Pancreas (tissue), 10 donors: Measurements from ENCODE around the gene BCAS4. TPM values are rescaled to one million over a fixed set of nuclear protein-coding genes. Genes with fewer than 3 reads are reported as not detected.
A peak's percentile ranks its signal among the peaks of the same experiment; 100 is the strongest.

ENCODE experiments used
- ATAC-seq, 4 donors: fragments of 200-7000 bp; cut with Tn5 transposase; one replicate each; pipeline versions ENCODE4 v1.8.0 to v1.9.1; 2020; ENCODE audit warnings: mild to moderate bottlenecking in 4 of 4, moderate library complexity in 4 of 4
- DNase-seq, 6 donors: peaks; one replicate each; pipeline ENCODE4 v3.0.0-alpha.2; 2020
- FAIRE-seq: peaks from 2 replicates; lab custom pipeline; 2012; peaks lifted over from hg19 to GRCh38; lab: Jason Lieb, UNC
- H3K27ac ChIP-seq, 4 donors: fragments of 200-600 bp; sonication (generic); 1 replicate in 3 of 4; 2 replicates in 1 of 4; pipeline versions ENCODE4 v1.5.0 to v1.8.0; 2020
- H3K27me3 ChIP-seq, 4 donors: fragments of 200-600 bp; one replicate each; pipeline ENCODE4 v1.8.0; 2021
- H3K36me3 ChIP-seq, 3 donors: fragments of 200-600 bp; sonication (generic) in 1 of 3; one replicate each; pipeline versions ENCODE4 v1.5.0 to v1.8.0; 2020 to 2021
- H3K4me1 ChIP-seq, 3 donors: fragments of 200-600 bp; one replicate each; pipeline ENCODE4 v1.8.0; 2021
- H3K4me3 ChIP-seq, 4 donors: fragments of 200-600 bp; sonication (generic) in 2 of 4; one replicate each; pipeline versions ENCODE4 v1.5.0 to v1.8.0; 2020 to 2021
- H3K9me3 ChIP-seq, 4 donors: fragments of 200-600 bp; one replicate each; pipeline ENCODE4 v1.8.0; 2021
- CTCF ChIP-seq, 4 donors: fragments of 200-600 bp; sonication (generic) in 3 of 4; IDR thresholded peaks; one replicate each; pipeline versions ENCODE4 v1.5.0 to v1.8.0; 2021; ENCODE audit warnings: antibody characterized with exemption in 4 of 4
- WGBS, 2 donors: extraction: QIAGEN DNeasy Blood & Tissue Kit; methylation state at CpG; one replicate each; pipeline ENCODE4 v1.1.7; 2013; 5-methylcytosine and 5-hydroxymethylcytosine counted together
- intact Hi-C, 3 donors: fragments of 100-400 bp; cut with DNase I; formaldehyde crosslinking; loops; one replicate each; pipeline versions ENCODE4 v1.11.1 to v1.14.2; 2022
- polyA plus RNA-seq, 2 donors: library from polyadenylated mRNA; stranded (reverse); fragments of 200-250 nt; gene quantifications; one replicate each; pipeline ENCODE4 v1.2.3, GENCODE V29; 2013
- total RNA-seq, 6 donors: library from RNA; stranded (reverse); fragmentation: NEBNext Ultra II Directional in 4 of 6; extraction: Animal tissue kit (Norgen Biotek cat#: 25700) in 4 of 6; gene quantifications; one replicate each; pipeline versions ENCODE4 v1.2.1 to v1.2.4, GENCODE V29; 2021 to 2023
- donor health status: healthy with polysubstance abuse.
- donor health status: DM: no; HTN: no; CAD: no; lungs with moderate emphysema.
- donor health status: DM: no; HTN: no; CAD: no.
- donor health status: control.
- donor health status: control.
- donor health status: Bipolar disorder and iron deficiency.
- donor health status: DM: yes; HTN: yes; CAD: no.
- donor health status: DM: no; HTN: no; CAD: no.
- donor health status: DM: no; HTN: no; CAD: no.
- donor health status: DM: yes; HTN: yes; CAD: no.

BCAS4 gene
- total and polyA plus RNA-seq, 8 donors = 0.85 to 4.8 (median 1.9) TPM

GRCh38 chr20:50855498-50856474, 60.9 kb downstream of the BCAS4 start:
- Histone ChIP-seq H3K9me3 (no peaks in the 10 kb centered on the region), H3K27ac (peak overlapping the region; percentile 9 to 37 (median 31)), H3K36me3 (no peaks in the 10 kb centered on the region), H3K27me3 (no peaks in the 10 kb centered on the region), H3K4me1 (peaks cover 0 to 10% (median 0%) of the 10 kb centered on the region in 3 donors), H3K4me3 (no peak overlapping the region)
- WGBS, 2 donors = 49 to 51% methylated on average over 23 of the region's 23 CpGs
- ATAC-seq (peak; percentile 73 to 86 (median 80)), FAIRE-seq (no peak), DNase-seq (peak in 4 of 6 donors; percentile 45 to 63 (median 56))
- TF ChIP-seq CTCF (IDR thresholded peaks at IDR 0.05) = no peak
- intact Hi-C loops = no loop called here

- DNase-seq (no peak), FAIRE-seq (no peak), ATAC-seq (no peak)
- H3K36me3 ChIP-seq = no peaks in the 10 kb centered on the region
- H3K27me3 ChIP-seq = no peaks in the 10 kb centered on the region
- no peak overlapping the region for H3K4me3 ChIP-seq
- no peaks in the 10 kb centered on the region for H3K9me3 ChIP-seq
- peak overlapping the region in 2 of 4 donors; percentile 33 to 37 for H3K27ac ChIP-seq
- TF ChIP-seq CTCF (IDR thresholded peaks at IDR 0.05) = no peak
- WGBS, 2 donors = 66% methylated on average over 5 of the region's 5 CpGs
- intact Hi-C loops = no loop called here
- peaks cover 0 to 10% (median 0%) of the 10 kb centered on the region in 3 donors for H3K4me1 ChIP-seq
These were observed 61.7 kb downstream of the BCAS4 start for GRCh38 chr20:50856475-50857041.

- FAIRE-seq = no peak
- intact Hi-C loops = no loop called here
- no peaks in the 10 kb centered on the region for H3K27me3 ChIP-seq
- no peak overlapping the region for H3K4me3 ChIP-seq
- DNase-seq = no peak
- H3K36me3 ChIP-seq = no peaks in the 10 kb centered on the region
- no peak for ATAC-seq
- H3K9me3 ChIP-seq = no peaks in the 10 kb centered on the region
- peaks cover 0 to 10% (median 0%) of the 10 kb centered on the region in 3 donors for H3K4me1 ChIP-seq
- TF ChIP-seq CTCF (IDR thresholded peaks at IDR 0.05) = no peak
- WGBS, 2 donors = 85 to 93% methylated on average over 7 of the region's 7 CpGs
- H3K27ac ChIP-seq = no peak overlapping the region
These were observed 62.5 kb downstream of the BCAS4 start for GRCh38 chr20:50857348-50857747.

GRCh38 chr20:50858525-50858924, 63.7 kb downstream of the BCAS4 start:
- DNase-seq = no peak
- WGBS, 2 donors = 91 to 92% methylated on average over 5 of the region's 5 CpGs
- TF ChIP-seq CTCF (IDR thresholded peaks at IDR 0.05) = no peak

More at GRCh38 chr20:50858525-50858924, 63.7 kb downstream of the BCAS4 start:
- no peak overlapping the region for H3K27ac ChIP-seq
- ATAC-seq = no peak
- intact Hi-C loops = no loop called here
- no peak for FAIRE-seq
- H3K36me3 ChIP-seq = no peaks in the 10 kb centered on the region
- no peak overlapping the region for H3K4me3 ChIP-seq
- peaks cover 0 to 10% (median 0%) of the 10 kb centered on the region in 3 donors for H3K4me1 ChIP-seq
- no peaks in the 10 kb centered on the region for H3K9me3 ChIP-seq
- H3K27me3 ChIP-seq = no peaks in the 10 kb centered on the region
